GM19351 (cell line): ENCODE results near the gene VPS9D1.

Experiments used
- ATAC-seq: cut with Tn5 transposase; IDR thresholded peaks from one replicate; pipeline ENCODE4 v1.9.1; 2021; ENCODE audit warnings: mild to moderate bottlenecking, moderate library complexity; ENCODE audit not compliant: unreplicated experiment

VPS9D1 gene

GRCh38 chr16:89720813-89721545 is at the start of gene VPS9D1, which contains the start of gene ZNF276:
Gene VPS9D1, minus strand, starts transcription at chr16:89720898. Its CDS starts 37 bp downstream, at chr16:89720861.
Gene ZNF276, plus strand, starts transcription at chr16:89721537. Its CDS starts 104 bp downstream, at chr16:89721641.
- peak; percentile 53 for ATAC-seq

GRCh38 chr16:89770367-89770766 is 49.7 kb upstream of the VPS9D1 start:
- ATAC-seq, result no peak

- ATAC-seq, result no peak
Measured at GRCh38 chr16:89765292-89765830, 44.7 kb upstream of the VPS9D1 start.

GRCh38 chr16:89764711-89765201 is 44.1 kb upstream of the VPS9D1 start:
- peak; percentile 91 for ATAC-seq

- no peak for ATAC-seq
Measured at GRCh38 chr16:89761304-89761922, 40.7 kb upstream of the VPS9D1 start.

GRCh38 chr16:89759746-89760340 is 39.1 kb upstream of the VPS9D1 start:
- ATAC-seq, result no peak

GRCh38 chr16:89749637-89750036 is 28.9 kb upstream of the VPS9D1 start:
- no peak for ATAC-seq

- no peak for ATAC-seq
Measured at GRCh38 chr16:89748921-89749320, 28.2 kb upstream of the VPS9D1 start.

- ATAC-seq, result no peak
Measured at GRCh38 chr16:89748076-89748475, 27.4 kb upstream of the VPS9D1 start.

- no peak for ATAC-seq
Measured at GRCh38 chr16:89746043-89746442, 25.3 kb upstream of the VPS9D1 start.

GRCh38 chr16:89744813-89745212 is 24.1 kb upstream of the VPS9D1 start:
- ATAC-seq, result no peak

GRCh38 chr16:89742948-89743347 is 22.2 kb upstream of the VPS9D1 start:
- no peak for ATAC-seq

GRCh38 chr16:89741342-89742014 is 20.8 kb upstream of the VPS9D1 start:
- no peak for ATAC-seq

GRCh38 chr16:89739383-89739782 is 18.7 kb upstream of the VPS9D1 start:
- ATAC-seq, result no peak

- ATAC-seq, result no peak
Measured at GRCh38 chr16:89738538-89739317, 18.0 kb upstream of the VPS9D1 start.

- no peak for ATAC-seq
Measured at GRCh38 chr16:89738072-89738377, 17.3 kb upstream of the VPS9D1 start.

GRCh38 chr16:89737341-89738071 is 16.8 kb upstream of the VPS9D1 start:
- ATAC-seq, result no peak

GRCh38 chr16:89736554-89736953 is 15.9 kb upstream of the VPS9D1 start:
- no peak for ATAC-seq

- no peak for ATAC-seq
Measured at GRCh38 chr16:89733792-89734191, 13.1 kb upstream of the VPS9D1 start.

GRCh38 chr16:89733322-89733721 is 12.6 kb upstream of the VPS9D1 start:
- ATAC-seq, result no peak
